Mesenchymal stem cell (in vitro differentiated cells and primary cell): ENCODE data around the gene STK17A.
A peak's percentile ranks its signal among the peaks of the same experiment; 100 is the strongest.

Source experiments
- DNase-seq: peaks from one replicate; pipeline ENCODE4 v3.0.0-alpha.2; 2013
- H2AFZ ChIP-seq: one replicate; pipeline ENCODE4 v1.6.1; 2013; ENCODE audit warnings: low read depth, mild to moderate bottlenecking, control low read depth, inconsistent platforms, low read length, moderate library complexity
- H2AK5ac ChIP-seq: 2 replicates; pipeline ENCODE4 v1.6.1; 2013; ENCODE audit warnings: low read length, moderate library complexity, mild to moderate bottlenecking, inconsistent platforms; ENCODE audit not compliant: severe bottlenecking
- H2BK120ac ChIP-seq: one replicate; pipeline ENCODE4 v1.6.1; 2013; ENCODE audit warnings: low read depth, mild to moderate bottlenecking, inconsistent platforms, low read length, moderate library complexity
- H2BK12ac ChIP-seq, 2 experiments: one replicate each; pipeline ENCODE4 v1.6.1; 2013; ENCODE audit warnings: inconsistent platforms in 2 of 2, low read length in 2 of 2, mild to moderate bottlenecking in 2 of 2, moderate library complexity in 2 of 2, control low read depth in 1 of 2
- H2BK15ac ChIP-seq: one replicate; pipeline ENCODE4 v1.6.1; 2013; ENCODE audit warnings: mild to moderate bottlenecking, low read depth, inconsistent platforms; ENCODE audit not compliant: poor library complexity, severe bottlenecking
- H2BK5ac ChIP-seq: 2 replicates; pipeline ENCODE4 v1.6.1; 2013; ENCODE audit warnings: low read depth, mild to moderate bottlenecking, low read length, control low read depth, inconsistent platforms; ENCODE audit not compliant: poor library complexity, severe bottlenecking
- H3K14ac ChIP-seq, 2 experiments: one replicate each; pipeline ENCODE4 v1.6.1; 2013; ENCODE audit warnings: inconsistent platforms in 2 of 2, low read length in 2 of 2, control low read depth in 1 of 2, mild to moderate bottlenecking in 1 of 2, moderate library complexity in 1 of 2
- H3K18ac ChIP-seq, 2 experiments: one replicate each; pipeline ENCODE4 v1.6.1; 2013; ENCODE audit warnings: inconsistent platforms in 2 of 2, low read length in 2 of 2, control low read depth in 1 of 2, low read depth in 1 of 2, mild to moderate bottlenecking in 1 of 2
- H3K23ac ChIP-seq, 2 experiments: one replicate each; pipeline ENCODE4 v1.6.1; 2013; ENCODE audit warnings: inconsistent platforms in 2 of 2, low read length in 2 of 2, mild to moderate bottlenecking in 2 of 2, moderate library complexity in 2 of 2, control low read depth in 1 of 2
- H3K27ac ChIP-seq: 2 replicates; pipeline ENCODE4 v1.5.1; 2013; ENCODE audit warnings: mild to moderate bottlenecking, moderate library complexity, low read length, control low read depth, inconsistent platforms; ENCODE audit not compliant: poor library complexity, severe bottlenecking
- H3K27me3 ChIP-seq, 2 experiments: 2 replicates each; pipeline versions ENCODE4 v1.6.1 to v1.7.0; 2013; ENCODE audit warnings: low read length in 2 of 2, mild to moderate bottlenecking in 2 of 2, moderate library complexity in 2 of 2, control low read depth in 1 of 2, inconsistent platforms in 1 of 2; ENCODE audit not compliant: control insufficient read depth in 1 of 2, insufficient read depth in 1 of 2
- H3K36me3 ChIP-seq, 2 experiments: 2 replicates each; pipeline versions ENCODE4 v1.6.1 to v1.7.0; 2013; ENCODE audit warnings: low read length in 2 of 2, control low read depth in 1 of 2, inconsistent platforms in 1 of 2, low read depth in 1 of 2, mild to moderate bottlenecking in 1 of 2; ENCODE audit not compliant: insufficient read depth in 2 of 2, control insufficient read depth in 1 of 2
- H3K4ac ChIP-seq, 2 experiments: one replicate each; pipeline ENCODE4 v1.6.1; 2013; ENCODE audit warnings: inconsistent platforms in 2 of 2, low read length in 2 of 2, mild to moderate bottlenecking in 2 of 2, moderate library complexity in 2 of 2, control low read depth in 1 of 2, low read depth in 1 of 2
- H3K4me1 ChIP-seq: 2 replicates; pipeline ENCODE4 v1.6.1; 2013; ENCODE audit warnings: low read depth, low read length, control low read depth; ENCODE audit not compliant: control insufficient read depth, insufficient read depth
- H3K4me2 ChIP-seq: 2 replicates; pipeline ENCODE4 v1.6.1; 2013; ENCODE audit warnings: low read length, mild to moderate bottlenecking, inconsistent platforms; ENCODE audit not compliant: poor library complexity, severe bottlenecking
- H3K4me3 ChIP-seq, 2 experiments: 2 replicates each; pipeline versions ENCODE4 v1.5.1 to v1.7.0; 2013; ENCODE audit warnings: low read length in 2 of 2, mild to moderate bottlenecking in 2 of 2, control low read depth in 1 of 2, low read depth in 1 of 2; ENCODE audit not compliant: insufficient read depth in 1 of 2
- H3K79me1 ChIP-seq: replicated peaks from 2 replicates; pipeline ENCODE4 v1.6.1; 2013; ENCODE audit warnings: mild to moderate bottlenecking, control low read depth, low read length, inconsistent platforms; ENCODE audit not compliant: poor library complexity, severe bottlenecking
- H3K9ac ChIP-seq: 2 replicates; pipeline ENCODE4 v1.7.0; 2013; ENCODE audit warnings: mild to moderate bottlenecking, low read length, moderate library complexity
- H3K9me3 ChIP-seq: 2 replicates; pipeline ENCODE4 v1.7.0; 2013; ENCODE audit warnings: mild to moderate bottlenecking, low read length; ENCODE audit not compliant: control insufficient read depth
- H4K8ac ChIP-seq: one replicate; pipeline ENCODE4 v1.6.1; 2013; ENCODE audit warnings: inconsistent platforms, mild to moderate bottlenecking, low read length, moderate library complexity
- H4K91ac ChIP-seq: one replicate; pipeline ENCODE4 v1.6.1; 2013; ENCODE audit warnings: mild to moderate bottlenecking, low read length, inconsistent platforms
- WGBS: methylation state at CpG from one replicate; pipeline ENCODE4 v1.1.7; 2013; ENCODE audit warnings: mixed read lengths; 5-methylcytosine and 5-hydroxymethylcytosine counted together

The STK17A gene

GRCh38 chr7:43559171-43559945, 23.6 kb upstream of the STK17A start:
- Histone ChIP-seq H3K4me1 (no peaks in the 10 kb centered on the region), H3K18ac (no peak overlapping the region), H3K27ac (no peak overlapping the region), H3K4ac (no peak overlapping the region), H3K27me3 (no peaks in the 10 kb centered on the region), H4K91ac (no peak overlapping the region), H2AK5ac (no peak overlapping the region), H3K4me2 (no peak overlapping the region), H2BK120ac (no peak overlapping the region), H3K4me3 (no peak overlapping the region), H3K9me3 (no peaks in the 10 kb centered on the region), H3K9ac (no peak overlapping the region), H3K36me3 (no peaks in the 10 kb centered on the region), H3K23ac (no peak overlapping the region), H4K8ac (no peak overlapping the region), H3K79me1 (no peaks in the 10 kb centered on the region), H2BK12ac (no peak overlapping the region), H2AFZ (no peak overlapping the region), H2BK5ac (no peak overlapping the region), H3K14ac (no peak overlapping the region), H2BK15ac (no peak overlapping the region)
- WGBS, result 91% methylated on average over 8 of the region's 14 CpGs
- DNase-seq, result no peak

- Histone ChIP-seq H3K27me3 (no peaks in the 10 kb centered on the region), H2AFZ (no peak overlapping the region), H4K91ac (no peak overlapping the region), H2AK5ac (no peak overlapping the region), H2BK15ac (no peak overlapping the region), H2BK12ac (no peak overlapping the region), H2BK5ac (no peak overlapping the region), H3K4me3 (no peak overlapping the region), H3K23ac (no peak overlapping the region), H3K9me3 (no peaks in the 10 kb centered on the region), H3K4me2 (no peak overlapping the region), H3K9ac (no peak overlapping the region), H3K79me1 (no peaks in the 10 kb centered on the region), H3K4me1 (no peaks in the 10 kb centered on the region), H3K27ac (no peak overlapping the region), H3K36me3 (no peaks in the 10 kb centered on the region), H4K8ac (no peak overlapping the region), H3K4ac (no peak overlapping the region), H3K18ac (no peak overlapping the region), H3K14ac (no peak overlapping the region), H2BK120ac (no peak overlapping the region)
- no peak for DNase-seq
- 100% methylated on average over 1 of the region's 2 CpGs for WGBS
These were observed 23.0 kb upstream of the STK17A start for GRCh38 chr7:43559946-43560335.

DNA sequence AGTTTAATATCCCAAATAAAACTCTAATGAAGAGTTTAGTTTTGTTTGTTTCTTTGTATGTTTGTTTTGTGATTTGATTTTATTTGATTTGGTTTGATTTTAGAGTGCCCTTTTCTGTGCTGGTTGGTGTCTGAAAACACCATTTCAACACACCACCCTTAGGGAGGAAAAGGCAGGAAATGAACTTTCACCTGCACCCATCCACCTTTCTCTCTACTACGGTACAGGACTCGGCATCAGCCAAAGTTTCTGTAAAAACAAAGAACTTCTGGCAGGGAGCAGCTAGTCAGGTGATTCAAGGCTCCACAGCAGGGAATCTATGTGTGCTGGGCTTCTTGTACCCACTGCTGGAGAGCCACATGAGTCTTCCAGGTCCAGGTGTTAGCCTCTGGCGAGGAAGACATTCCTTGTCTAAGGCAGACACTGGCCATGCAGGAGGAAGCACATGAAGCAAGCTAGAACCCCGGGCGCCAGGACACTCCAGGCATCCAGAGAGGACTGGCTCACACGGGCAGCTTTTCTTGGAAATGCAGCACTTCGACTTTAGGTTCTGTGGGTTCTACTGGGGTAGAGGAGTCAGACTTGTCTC, 22.1 kb upstream of the STK17A start:
- Histone ChIP-seq H2AFZ (no peak overlapping the region), H3K4me1 (no peaks in the 10 kb centered on the region), H3K79me1 (no peaks in the 10 kb centered on the region), H2BK12ac (peak overlapping the region in 1 of 2 experiments; percentile 37), H3K14ac (no peak overlapping the region), H3K4me2 (no peak overlapping the region), H2AK5ac (no peak overlapping the region), H3K27ac (no peak overlapping the region), H4K8ac (no peak overlapping the region), H3K9me3 (no peaks in the 10 kb centered on the region), H2BK15ac (no peak overlapping the region), H3K27me3 (no peaks in the 10 kb centered on the region), H3K36me3 (no peaks in the 10 kb centered on the region), H4K91ac (no peak overlapping the region), H3K18ac (no peak overlapping the region), H3K9ac (no peak overlapping the region), H3K4ac (no peak overlapping the region), H3K23ac (no peak overlapping the region), H2BK5ac (no peak overlapping the region), H2BK120ac (no peak overlapping the region), H3K4me3 (no peak overlapping the region)
- DNase-seq, result no peak
- WGBS, result 92% methylated on average over 7 of the region's 7 CpGs

- 100% methylated on average over 2 of the region's 3 CpGs for WGBS
These were observed 20.5 kb upstream of the STK17A start for GRCh38 chr7:43562383-43562782.

More at GRCh38 chr7:43562383-43562782, 20.5 kb upstream of the STK17A start:
- Histone ChIP-seq H4K8ac (no peak overlapping the region), H2BK15ac (no peak overlapping the region), H2BK12ac (no peak overlapping the region), H3K23ac (no peak overlapping the region), H2BK5ac (no peak overlapping the region), H3K4me3 (no peak overlapping the region), H3K9ac (no peak overlapping the region), H3K36me3 (no peaks in the 10 kb centered on the region), H4K91ac (no peak overlapping the region), H3K27ac (no peak overlapping the region), H3K4ac (no peak overlapping the region), H3K14ac (no peak overlapping the region), H2AK5ac (no peak overlapping the region), H2BK120ac (no peak overlapping the region), H3K27me3 (no peaks in the 10 kb centered on the region), H3K4me1 (no peaks in the 10 kb centered on the region), H3K79me1 (no peaks in the 10 kb centered on the region), H2AFZ (no peak overlapping the region), H3K4me2 (no peak overlapping the region), H3K18ac (no peak overlapping the region), H3K9me3 (no peaks in the 10 kb centered on the region)
- DNase-seq, result no peak
